Measurements from ENCODE around the gene PGA5. TPM values are rescaled to one million over a fixed set of nuclear protein-coding genes. Genes with fewer than 3 reads are reported as not detected.

The PGA5 gene
- total RNA-seq, 2 donors from 2014 or later: not detected

DNA sequence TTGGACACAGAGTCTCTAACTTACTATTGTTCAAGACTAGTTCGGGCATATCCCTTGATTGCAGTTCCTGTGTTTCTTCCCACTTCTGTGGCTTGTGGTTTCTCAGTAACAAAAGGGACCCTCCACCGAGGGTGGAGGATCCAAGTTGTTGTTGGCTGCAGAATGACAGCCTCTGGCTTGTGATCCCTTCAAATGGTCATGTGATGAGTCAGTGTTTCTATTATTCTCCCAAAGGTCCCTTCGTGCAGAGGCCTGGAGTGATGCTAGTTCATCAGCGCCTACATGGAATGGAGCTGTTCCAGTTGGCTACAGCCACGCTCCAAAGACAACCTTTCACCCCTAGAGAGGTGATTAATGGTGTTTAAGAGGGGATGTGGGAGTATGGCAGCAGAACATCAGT is 56.8 kb downstream of the PGA5 start:
- Mint-ChIP-seq H3K4me3 (peak overlapping the region; percentile 3 to 9), H3K36me3 (ENCODE audit: insufficient read depth in 2 of 2) (peaks cover 11 to 21% of the 10 kb centered on the region in 2 donors), H3K9me3 (no peaks in the 10 kb centered on the region), H3K27ac (no peak overlapping the region), H3K4me1 (ENCODE audit: low read depth) (peaks cover 41% of the 10 kb centered on the region), H3K27me3 (ENCODE audit: low read depth) (no peaks in the 10 kb centered on the region)
- no peak for DNase-seq
- no peak for ATAC-seq (replicated peaks in 1 of 2)

DNA sequence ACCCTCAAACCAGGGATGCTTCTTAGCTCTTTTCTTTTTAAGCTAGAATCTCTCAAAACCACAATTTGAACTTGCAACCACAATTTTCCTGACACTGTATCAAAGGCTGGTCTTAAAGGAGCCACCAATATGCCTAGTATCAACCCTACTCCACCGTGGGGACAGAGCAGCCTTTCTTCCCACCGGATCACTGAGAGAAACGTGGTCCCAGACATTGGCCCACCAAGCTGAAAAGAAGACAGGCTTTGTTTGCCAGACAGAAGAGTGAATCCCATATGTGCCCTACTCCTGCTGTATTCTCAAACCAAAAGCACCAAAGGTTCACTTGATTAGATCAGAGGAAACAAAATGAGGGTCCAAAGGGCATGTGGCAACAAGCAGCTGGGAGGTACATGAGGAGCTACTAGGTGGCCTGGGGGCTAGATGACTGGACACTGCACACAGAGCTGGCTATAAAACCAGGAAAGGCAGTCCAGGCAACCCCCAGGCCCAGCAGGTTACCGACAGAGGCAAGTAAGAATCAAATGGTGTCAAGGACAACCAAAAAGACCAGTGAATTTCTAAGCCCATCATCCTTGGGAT is 57.8 kb downstream of the PGA5 start:
- Mint-ChIP-seq H3K9me3 (no peaks in the 10 kb centered on the region), H3K27me3 (ENCODE audit: low read depth) (no peaks in the 10 kb centered on the region), H3K4me3 (no peak overlapping the region), H3K36me3 (ENCODE audit: insufficient read depth in 2 of 2) (peaks cover 11 to 21% of the 10 kb centered on the region in 2 donors), H3K4me1 (ENCODE audit: low read depth) (peaks cover 33% of the 10 kb centered on the region), H3K27ac (no peak overlapping the region)
- DNase-seq (no peak), ATAC-seq (replicated peaks in 1 of 2) (no peak)

Other genes with a start within 250 kb of the PGA5 start
- gene CD5, start 138.7 kb upstream of the PGA5 start, total RNA-seq: 100 to 1,000 TPM; 285 to 317 TPM
- 10 to 100 TPM; 13.0 to 14.9 TPM for gene VPS37C, start 79.7 kb upstream of the PGA5 start, total RNA-seq
- gene PGA3, start 37.7 kb upstream of the PGA5 start, total RNA-seq: not detected
- gene PGA4, start 18.8 kb upstream of the PGA5 start, total RNA-seq: not detected
- gene VWCE, start 54.1 kb downstream of the PGA5 start, total RNA-seq: 10 to 100 TPM in 1 of 2 donors, 1 to 10 TPM in 1; 7.7 to 11.8 TPM
- gene DDB1, start 91.9 kb downstream of the PGA5 start, total RNA-seq: 100 to 1,000 TPM; 168 to 176 TPM
- gene TKFC, start 92.1 kb downstream of the PGA5 start, total RNA-seq: 10 to 100 TPM; 71.0 to 74.0 TPM
- 10 to 100 TPM; 37.9 to 43.0 TPM for gene CYB561A3, start 120.7 kb downstream of the PGA5 start, total RNA-seq
- 10 to 100 TPM; 42.0 to 45.0 TPM for gene TMEM138, start 121.2 kb downstream of the PGA5 start, total RNA-seq
- 10 to 100 TPM; 16.7 to 20.3 TPM for gene TMEM216, start 151.4 kb downstream of the PGA5 start, total RNA-seq
- 100 to 1,000 TPM; 164 to 223 TPM for gene CPSF7, start 188.8 kb downstream of the PGA5 start, total RNA-seq
- gene SDHAF2, start 188.9 kb downstream of the PGA5 start, total RNA-seq: 10 to 100 TPM; 36.6 to 40.7 TPM

All from activated T-cell treated with anti-CD3 and anti-CD28 coated beads, Interleukin-2, amount 50 U/mL, for 72 hours (primary cell).